Activated CD4-positive, CD25-positive, alpha-beta regulatory T cell treated with anti-CD3 and anti-CD28 coated beads, Interleukin-2, amount 50 U/mL, for 16 hours (primary cell): ENCODE data around the gene INO80B.
"Not testable (repeated sequence)": the region's sequence is repeated elsewhere in the genome, so short reads cannot be mapped to it uniquely, and the experiment has no call there.

Experiments
- DNase-seq: peaks from one replicate; pipeline ENCODE4 v3.0.0-alpha.2; 2020; ENCODE audit warnings: low read depth, low spot score

Gene INO80B

DNA sequence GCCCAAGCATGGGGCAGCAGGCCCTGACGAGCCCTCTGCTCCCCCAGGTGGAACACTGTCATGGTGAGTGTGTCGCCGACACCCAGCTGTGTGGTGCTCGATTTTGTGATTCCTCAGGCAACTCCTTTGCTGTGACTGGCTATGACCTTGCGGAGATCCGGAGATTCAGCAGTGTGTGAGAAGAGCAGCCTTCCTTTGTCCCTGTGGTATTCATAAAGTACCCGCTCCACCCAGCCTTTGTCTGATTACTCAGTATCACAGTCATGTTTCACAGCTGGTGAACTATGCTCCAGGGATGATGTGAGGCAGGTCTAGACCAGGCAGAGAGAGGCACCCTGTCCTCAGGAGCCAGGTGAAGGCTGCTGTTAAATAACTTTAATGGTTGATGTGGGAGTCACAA is 29.4 kb upstream of the INO80B start:
- DNase-seq, result no peak

GRCh38 chr2:74426181-74426758 is 28.6 kb upstream of the INO80B start:
- DNase-seq, result no peak

GRCh38 chr2:74427551-74427950 is 27.3 kb upstream of the INO80B start:
- DNase-seq, result no peak

DNA sequence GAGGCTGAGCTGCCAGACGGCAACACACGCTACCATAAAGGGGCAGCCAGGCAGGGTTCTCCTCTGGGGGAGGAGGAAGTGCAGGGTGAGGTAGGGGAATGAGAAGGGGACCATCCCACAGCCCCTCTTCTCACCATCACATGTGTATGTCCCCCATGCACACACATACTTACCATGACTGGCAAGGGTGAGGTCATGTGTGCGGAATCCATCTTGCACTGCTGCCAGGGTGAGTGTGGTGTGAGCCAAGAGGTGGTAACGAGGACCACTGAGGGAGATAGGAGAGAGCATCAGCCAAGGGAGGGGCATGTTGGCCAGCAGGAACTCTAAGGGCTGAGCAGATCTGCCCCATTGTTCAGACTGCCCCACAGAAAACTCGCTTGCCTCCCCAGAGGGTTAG is 26.2 kb upstream of the INO80B start:
- DNase-seq, result no peak

GRCh38 chr2:74429487-74430451 is 25.1 kb upstream of the INO80B start:
- DNase-seq, result no peak

DNA sequence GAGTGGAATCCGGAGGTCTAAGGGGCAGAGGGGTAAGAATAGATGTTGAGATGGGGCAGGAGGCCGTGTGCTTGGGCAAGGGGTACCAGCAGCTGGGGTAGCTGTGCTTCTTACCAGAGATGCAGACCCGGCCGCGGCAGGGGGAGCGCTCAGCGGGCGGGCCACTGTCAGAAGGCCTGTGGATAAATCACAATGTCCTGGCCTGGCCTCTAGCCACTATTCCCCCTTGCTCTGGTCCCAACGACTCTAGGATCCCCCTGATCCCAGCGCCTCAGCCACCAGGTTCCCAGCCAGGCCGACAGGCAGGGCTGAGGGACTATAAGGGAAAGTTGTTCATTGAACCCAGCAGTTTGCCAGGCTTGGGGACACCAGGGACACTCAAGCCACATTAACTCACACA is 24.4 kb upstream of the INO80B start:
- no peak for DNase-seq

GRCh38 chr2:74436111-74436805 is 18.6 kb upstream of the INO80B start:
- no peak for DNase-seq

- no peak for DNase-seq
These were observed 17.8 kb upstream of the INO80B start for GRCh38 chr2:74436848-74437695.

GRCh38 chr2:74438248-74438647 is 16.6 kb upstream of the INO80B start:
- no peak for DNase-seq

DNA sequence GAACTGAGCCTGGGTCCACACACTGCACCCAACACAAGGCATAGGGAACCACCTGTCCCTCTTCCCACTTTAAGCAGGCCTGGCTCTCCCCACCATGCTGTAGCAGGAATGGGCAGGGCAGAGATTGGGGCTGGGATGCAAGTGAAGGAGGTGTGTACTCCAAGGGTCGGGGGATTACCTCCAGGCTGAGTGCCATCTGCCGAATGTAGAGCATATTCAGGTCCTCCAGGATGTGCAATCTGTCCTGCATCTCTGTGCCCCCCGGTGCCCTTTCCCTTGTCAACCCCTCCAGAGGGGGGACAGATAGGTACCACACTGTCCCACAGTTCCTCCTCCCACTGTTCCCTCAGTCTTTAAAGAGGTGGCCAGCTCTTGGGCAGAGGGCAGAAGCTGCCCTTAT is 15.5 kb upstream of the INO80B start:
- no peak for DNase-seq

GRCh38 chr2:74439803-74440377 is 15.0 kb upstream of the INO80B start:
- DNase-seq, result no peak

DNA sequence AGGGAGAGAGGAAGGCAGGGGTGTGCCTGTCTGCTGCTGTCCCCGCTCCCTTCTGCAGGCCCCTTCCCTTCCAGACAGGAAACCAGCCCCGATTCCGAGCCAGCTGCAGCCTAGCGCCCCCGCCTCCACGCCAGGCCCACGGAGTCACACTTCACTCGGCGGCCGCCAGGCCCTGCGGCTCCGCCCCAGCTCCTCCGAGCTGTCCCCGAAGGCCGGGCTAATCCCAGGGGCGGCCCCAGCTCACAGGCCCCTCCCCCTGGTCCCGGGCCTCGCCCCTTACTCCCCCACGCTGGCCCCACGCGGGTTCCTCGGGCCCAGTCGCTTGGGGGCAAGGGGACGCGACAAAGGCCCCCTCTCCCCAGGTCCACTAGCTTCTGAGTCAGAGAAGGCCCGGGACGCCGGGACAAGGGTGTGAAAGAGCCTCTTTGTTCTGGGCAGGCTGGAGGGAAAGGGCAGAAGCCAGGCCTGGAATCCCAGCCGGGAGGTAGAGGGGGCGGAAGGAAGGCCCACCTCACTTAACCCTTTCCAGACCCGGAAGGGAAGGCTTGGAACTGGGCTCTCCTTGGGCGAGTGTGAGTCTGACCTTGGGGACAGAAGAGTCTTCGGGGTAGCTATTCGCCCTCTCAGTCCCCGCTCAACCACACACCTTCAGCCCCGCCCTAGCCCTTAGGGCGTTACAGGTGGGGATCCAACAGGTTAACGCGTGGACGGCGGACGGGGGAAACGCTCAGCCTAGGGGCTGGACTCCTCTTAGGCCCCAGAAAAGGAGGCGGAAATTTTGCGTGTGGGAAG is 14.3 kb upstream of the INO80B start:
- DNase-seq, result no peak

DNA sequence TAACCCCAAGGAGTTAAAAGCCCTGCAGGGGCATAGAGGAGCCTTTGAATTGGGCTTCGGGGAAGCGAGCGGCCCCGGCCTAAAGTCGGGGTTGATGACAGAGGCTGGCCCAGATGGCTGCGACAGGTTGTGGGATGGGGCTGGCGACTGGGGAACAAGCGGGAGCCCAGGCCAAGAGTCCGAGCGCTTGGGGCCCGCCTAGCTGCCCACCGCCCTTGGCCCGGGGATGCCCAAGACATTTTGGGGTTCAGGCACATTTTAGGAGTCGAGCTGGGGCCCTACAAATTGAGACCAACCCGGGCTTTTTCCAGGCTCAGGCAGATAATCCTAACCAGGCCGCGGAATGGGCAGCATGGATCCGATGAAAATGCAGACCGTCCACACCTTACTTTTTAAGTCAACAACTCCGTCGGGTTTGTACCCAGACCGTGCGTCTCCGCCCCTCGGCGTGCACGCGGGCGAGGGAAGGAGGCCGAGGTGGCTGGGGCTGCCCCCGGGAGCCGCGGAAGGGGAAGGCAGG is 13.7 kb upstream of the INO80B start:
- DNase-seq, result no peak

GRCh38 chr2:74441690-74442482 is 13.0 kb upstream of the INO80B start, which contains the start of gene RTKN:
Gene RTKN (minus strand): TSS chr2:74441937. CDS start chr2:74441816, 121 bp downstream.
- DNase-seq, result no peak

DNA sequence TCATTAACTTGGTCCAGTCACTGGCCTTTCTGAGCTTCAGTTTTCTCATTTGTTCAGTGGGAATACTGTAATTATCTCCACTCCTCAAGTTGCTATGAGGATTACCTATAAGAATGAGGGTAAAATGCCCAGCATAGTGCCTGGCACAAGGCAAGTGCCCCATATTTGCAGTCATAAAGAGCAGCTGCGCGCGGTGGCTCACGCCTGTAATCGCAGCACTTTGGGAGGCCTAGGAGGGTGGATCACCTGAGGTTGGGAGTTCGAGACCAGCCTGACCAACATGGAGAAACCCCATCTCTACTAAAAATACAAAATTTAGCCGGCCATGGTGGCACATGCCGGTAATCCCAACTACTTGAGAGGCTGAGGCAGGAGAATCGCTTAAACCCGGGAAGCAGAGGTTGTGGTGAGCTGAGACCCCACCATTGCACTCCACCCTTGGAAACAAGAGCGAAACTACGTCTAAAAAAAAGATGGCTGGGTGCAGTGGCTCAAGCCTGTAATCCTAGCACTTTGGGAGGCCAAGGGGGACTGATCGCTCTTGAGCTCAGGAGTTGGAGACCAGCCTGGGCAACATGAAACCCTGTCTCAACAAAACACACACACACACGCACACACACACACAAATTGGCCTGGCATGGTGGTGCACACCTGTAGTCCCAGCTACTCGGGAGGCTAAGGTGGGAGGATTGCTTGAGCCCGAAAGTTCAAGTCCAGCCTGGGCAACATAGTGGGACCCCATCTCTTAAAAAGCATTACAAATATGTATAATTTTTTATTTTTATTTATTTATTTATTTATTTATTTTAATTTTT is 12.2 kb upstream of the INO80B start:
- DNase-seq, result not testable (repeated sequence)

GRCh38 chr2:74444498-74445318 is 10.2 kb upstream of the INO80B start:
- DNase-seq, result no peak

- no peak for DNase-seq
These were observed 7.5 kb upstream of the INO80B start for GRCh38 chr2:74447230-74447999.
